CD14-positive monocyte (primary cell): ENCODE measurements around the gene SYNE3. TPM values are rescaled to one million over a fixed set of nuclear protein-coding genes. Genes with fewer than 3 reads are reported as not detected.

Experiments
- DNase-seq, 3 donors: peaks; one replicate each; pipeline ENCODE4 v3.0.0-alpha.2; 2011 to 2022
- H2AFZ ChIP-seq: 2 replicates; pipeline ENCODE4 v1.6.0; 2012; ENCODE audit warnings: mild to moderate bottlenecking, low read depth, low read length, inconsistent platforms; ENCODE audit not compliant: insufficient read depth, poor library complexity, severe bottlenecking
- H3K27ac ChIP-seq, 2 donors: 1 replicate in 1 of 2; 2 replicates in 1 of 2; pipeline ENCODE4 v1.5.1; 2012 to 2013; ENCODE audit warnings: low read length in 2 of 2, control low read depth in 1 of 2, inconsistent platforms in 1 of 2, low read depth in 1 of 2, mild to moderate bottlenecking in 1 of 2
- H3K27me3 ChIP-seq, 2 donors: one replicate each; pipeline versions ENCODE4 v1.6.0 to v1.6.1; 2011 to 2013; ENCODE audit warnings: low read length in 2 of 2; ENCODE audit not compliant: control insufficient read depth in 2 of 2, insufficient read depth in 2 of 2
- H3K36me3 ChIP-seq, 2 donors: replicated peaks in 1 of 2; 1 replicate in 1 of 2; 2 replicates in 1 of 2; pipeline versions ENCODE4 v1.5.1 to v1.6.1; 2012 to 2013; ENCODE audit warnings: low read length in 2 of 2, control low read depth in 1 of 2, inconsistent platforms in 1 of 2, mild to moderate bottlenecking in 1 of 2; ENCODE audit not compliant: insufficient read depth in 2 of 2, control insufficient read depth in 1 of 2
- H3K4me1 ChIP-seq, 2 donors: 1 replicate in 1 of 2; 2 replicates in 1 of 2; pipeline versions ENCODE4 v1.5.1 to v1.6.1; 2012 to 2013; ENCODE audit warnings: low read length in 2 of 2, control low read depth in 1 of 2, inconsistent platforms in 1 of 2, mild to moderate bottlenecking in 1 of 2, moderate library complexity in 1 of 2; ENCODE audit not compliant: insufficient read depth in 2 of 2, control insufficient read depth in 1 of 2
- H3K4me2 ChIP-seq: replicated peaks from 2 replicates; pipeline ENCODE3; 2012; ENCODE audit warnings: low read length, moderate library complexity, mild to moderate bottlenecking; ENCODE audit not compliant: poor library complexity, severe bottlenecking; ENCODE audit errors: extremely low read depth
- H3K4me3 ChIP-seq, 3 experiments: fragments of 200-600 bp in 1 of 3; sonication (generic) in 1 of 3; replicated peaks in 1 of 3; 1 replicate in 2 of 3; 2 replicates in 1 of 3; pipeline ENCODE4 v1.5.1; 2011 to 2013; ENCODE audit warnings: low read length in 3 of 3, mild to moderate bottlenecking in 3 of 3, control low read depth in 2 of 3, low read depth in 2 of 3, inconsistent platforms in 1 of 3, moderate library complexity in 1 of 3
- H3K79me2 ChIP-seq: 2 replicates; pipeline ENCODE4 v1.6.0; 2012; ENCODE audit warnings: mild to moderate bottlenecking, control low read depth, inconsistent platforms, low read length, moderate library complexity; ENCODE audit not compliant: insufficient read depth
- H3K9ac ChIP-seq: 2 replicates; pipeline ENCODE4 v1.6.0; 2017; ENCODE audit warnings: low read length, mild to moderate bottlenecking; ENCODE audit not compliant: insufficient read depth, poor library complexity, severe bottlenecking
- H3K9me3 ChIP-seq, 2 donors: replicated peaks in 1 of 2; 1 replicate in 1 of 2; 2 replicates in 1 of 2; pipeline versions ENCODE4 v1.5.1 to v1.6.1; 2012 to 2013; ENCODE audit warnings: low read length in 2 of 2, control low read depth in 1 of 2; ENCODE audit not compliant: control insufficient read depth in 1 of 2, insufficient read depth in 1 of 2
- H4K20me1 ChIP-seq: 2 replicates; pipeline ENCODE4 v1.6.0; 2012; ENCODE audit warnings: mild to moderate bottlenecking, low read length, control low read depth, moderate library complexity; ENCODE audit not compliant: insufficient read depth
- H3K27ac Mint-ChIP-seq, 7 donors: one replicate each; pipeline ENCODE4 v1.8.0; 2020; ENCODE audit warnings: mild to moderate bottlenecking in 7 of 7, mixed read lengths in 7 of 7, moderate library complexity in 6 of 7, inconsistent platforms in 2 of 7
- H3K27me3 Mint-ChIP-seq, 3 donors: one replicate each; pipeline ENCODE4 v1.8.0; 2021 to 2022; ENCODE audit warnings: low read depth in 3 of 3, mild to moderate bottlenecking in 3 of 3, mixed read lengths in 3 of 3, moderate library complexity in 3 of 3, inconsistent platforms in 1 of 3
- H3K36me3 Mint-ChIP-seq, 2 donors: one replicate each; pipeline ENCODE4 v1.8.0; 2020; ENCODE audit warnings: mixed read lengths in 2 of 2, inconsistent platforms in 1 of 2, mild to moderate bottlenecking in 1 of 2
- H3K4me1 Mint-ChIP-seq: one replicate; pipeline ENCODE4 v1.8.0; 2020; ENCODE audit warnings: mild to moderate bottlenecking, mixed read lengths
- H3K4me3 Mint-ChIP-seq, 2 donors: one replicate each; pipeline ENCODE4 v1.8.0; 2020; ENCODE audit warnings: mild to moderate bottlenecking in 2 of 2, mixed read lengths in 2 of 2, moderate library complexity in 1 of 2
- H3K9me3 Mint-ChIP-seq, 7 donors: one replicate each; pipeline ENCODE4 v1.8.0; 2020 to 2022; ENCODE audit warnings: mixed read lengths in 7 of 7, mild to moderate bottlenecking in 6 of 7, moderate library complexity in 6 of 7, inconsistent platforms in 2 of 7
- WGBS: methylation state at CpG from one replicate; pipeline ENCODE4 v1.1.5; 2013; ENCODE audit warnings: missing lambda C conversion rate; ENCODE audit not compliant: insufficient coverage; 5-methylcytosine and 5-hydroxymethylcytosine counted together
- intact Hi-C, 2 donors: fragments of 100-400 bp; cut with micrococcal nuclease; formaldehyde crosslinking; loops; one replicate each; pipeline versions ENCODE4 v1.15.0 to v1.15.1; 2023
- polyA plus RNA-seq, 3 donors: library from polyadenylated mRNA; depleted of rRNA in 1 of 3; unstranded in 2 of 3; stranded (reverse) in 1 of 3; fragments of 300-500 nt in 2 of 3; fragments of >200 nt in 1 of 3; fragmentation: Illumina TruSeq in 2 of 3; gene quantifications; 1 replicate in 2 of 3; 2 replicates in 1 of 3; pipeline ENCODE4 v1.2.3, GENCODE V29; 2012 to 2021
- TF ChIP-seq, protein P1 (sequence below): fragments of 200-600 bp; IDR thresholded peaks from one replicate; pipeline ENCODE4 v1.8.0; 2022; ENCODE audit warnings: antibody characterized with exemption, mild to moderate bottlenecking

SYNE3 gene
- polyA plus RNA-seq, 3 donors, result 2.6 to 26.1 (median 3.5) TPM

DNA sequence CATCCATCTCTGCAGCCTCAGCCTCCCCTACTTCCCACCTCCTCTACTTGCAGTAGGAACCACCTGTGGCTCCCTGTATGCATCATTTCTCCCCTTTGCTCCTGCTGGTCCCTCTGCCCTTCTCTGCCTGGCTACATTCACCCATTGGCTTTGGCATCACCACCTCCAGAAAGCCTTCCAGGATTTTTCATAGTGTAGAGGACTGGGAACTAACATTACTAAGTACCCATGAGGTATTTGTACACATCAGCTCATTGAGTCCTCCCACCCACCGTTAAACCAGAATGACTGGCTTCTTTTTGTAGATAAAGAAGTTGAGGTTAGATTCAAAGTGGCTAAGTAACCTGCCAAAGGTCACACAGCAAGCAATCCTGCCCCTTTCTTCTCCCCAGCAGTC, 17.1 kb downstream of the SYNE3 start:
- Histone ChIP-seq H4K20me1 (peaks cover 64% of the 10 kb centered on the region), H3K4me1 (peaks cover 75 to 79% of the 10 kb centered on the region in 2 donors), H3K4me3 (no peak overlapping the region), H3K4me2 (no peak overlapping the region), H3K79me2 (peaks cover 99% of the 10 kb centered on the region), H3K9ac (no peak overlapping the region), H3K27me3 (no peaks in the 10 kb centered on the region), H3K36me3 (peaks cover 18 to 48% of the 10 kb centered on the region in 2 donors), H2AFZ (no peak overlapping the region), H3K27ac (peak overlapping the region in 1 of 2 donors; percentile 40), H3K9me3 (no peaks in the 10 kb centered on the region)
- intact Hi-C loops, result loop anchor here (5.0 kb wide), 1 partner anchor 33 kb away; no protein-coding TSS in a partner anchor
- no peaks in the 10 kb centered on the region for H3K9me3 Mint-ChIP-seq
- H3K27me3 Mint-ChIP-seq, result no peaks in the 10 kb centered on the region
- TF ChIP-seq, protein P1, sequence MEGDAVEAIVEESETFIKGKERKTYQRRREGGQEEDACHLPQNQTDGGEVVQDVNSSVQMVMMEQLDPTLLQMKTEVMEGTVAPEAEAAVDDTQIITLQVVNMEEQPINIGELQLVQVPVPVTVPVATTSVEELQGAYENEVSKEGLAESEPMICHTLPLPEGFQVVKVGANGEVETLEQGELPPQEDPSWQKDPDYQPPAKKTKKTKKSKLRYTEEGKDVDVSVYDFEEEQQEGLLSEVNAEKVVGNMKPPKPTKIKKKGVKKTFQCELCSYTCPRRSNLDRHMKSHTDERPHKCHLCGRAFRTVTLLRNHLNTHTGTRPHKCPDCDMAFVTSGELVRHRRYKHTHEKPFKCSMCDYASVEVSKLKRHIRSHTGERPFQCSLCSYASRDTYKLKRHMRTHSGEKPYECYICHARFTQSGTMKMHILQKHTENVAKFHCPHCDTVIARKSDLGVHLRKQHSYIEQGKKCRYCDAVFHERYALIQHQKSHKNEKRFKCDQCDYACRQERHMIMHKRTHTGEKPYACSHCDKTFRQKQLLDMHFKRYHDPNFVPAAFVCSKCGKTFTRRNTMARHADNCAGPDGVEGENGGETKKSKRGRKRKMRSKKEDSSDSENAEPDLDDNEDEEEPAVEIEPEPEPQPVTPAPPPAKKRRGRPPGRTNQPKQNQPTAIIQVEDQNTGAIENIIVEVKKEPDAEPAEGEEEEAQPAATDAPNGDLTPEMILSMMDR, result no peak
- H3K4me3 Mint-ChIP-seq, result no peak overlapping the region
- WGBS, result no CpG with 5 or more reads among the region's 1 CpG
- peak overlapping the region in 3 of 7 donors; percentile 29 to 48 (median 48) for H3K27ac Mint-ChIP-seq
- H3K36me3 Mint-ChIP-seq, result peaks cover 38 to 54% of the 10 kb centered on the region in 2 donors
- no peak for DNase-seq
- peaks cover 83% of the 10 kb centered on the region for H3K4me1 Mint-ChIP-seq

DNA sequence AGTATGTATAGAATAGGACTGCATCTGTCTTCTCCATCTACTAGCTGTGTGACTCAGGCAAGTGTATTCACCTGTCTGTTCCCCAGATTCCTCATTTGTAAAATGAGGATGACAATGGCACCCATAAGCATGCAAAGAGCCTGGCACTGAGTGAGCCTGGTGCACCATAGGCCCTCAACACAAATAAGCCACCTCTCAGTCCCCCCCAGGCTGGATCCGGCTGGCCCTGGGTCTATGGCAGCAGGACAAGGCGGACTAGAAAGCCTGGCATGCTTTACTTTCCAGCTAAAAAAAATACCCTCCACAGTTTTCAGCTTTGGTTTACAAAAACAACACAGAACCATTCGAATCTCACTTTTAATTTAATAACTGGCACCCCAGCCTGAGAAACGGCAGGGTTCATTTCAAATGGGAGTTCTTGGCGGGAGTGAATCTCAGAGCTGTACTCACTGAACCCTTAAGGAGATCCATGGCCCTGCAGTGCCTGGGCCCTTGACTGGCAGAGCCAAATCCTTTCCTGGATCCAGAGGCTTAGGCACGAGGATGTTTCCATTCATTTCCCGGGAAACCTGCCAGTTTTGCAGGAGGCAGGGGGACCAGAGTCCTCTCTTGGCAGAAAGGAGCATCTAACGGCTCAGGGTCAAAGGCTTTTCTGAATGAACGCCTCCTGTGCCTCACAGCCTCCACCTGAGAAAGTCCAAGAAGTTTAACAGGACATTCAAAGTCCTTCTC, 17.7 kb downstream of the SYNE3 start:
- Histone ChIP-seq H3K4me3 (no peak overlapping the region), H3K4me1 (peaks cover 75 to 79% of the 10 kb centered on the region in 2 donors), H2AFZ (no peak overlapping the region), H3K9ac (no peak overlapping the region), H3K79me2 (peaks cover 99% of the 10 kb centered on the region), H3K27ac (peak overlapping the region in 1 of 2 donors; percentile 40), H3K27me3 (no peaks in the 10 kb centered on the region), H3K36me3 (peaks cover 18 to 42% of the 10 kb centered on the region in 2 donors), H3K4me2 (no peak overlapping the region), H4K20me1 (peaks cover 58% of the 10 kb centered on the region), H3K9me3 (no peaks in the 10 kb centered on the region)
- peak overlapping the region in 2 of 7 donors; percentile 48 to 57 for H3K27ac Mint-ChIP-seq
- no peaks in the 10 kb centered on the region for H3K27me3 Mint-ChIP-seq
- DNase-seq, result no peak
- TF ChIP-seq, protein P1, result no peak
- H3K9me3 Mint-ChIP-seq, result no peaks in the 10 kb centered on the region
- H3K36me3 Mint-ChIP-seq, result peaks cover 38 to 52% of the 10 kb centered on the region in 2 donors
- intact Hi-C loops, result loop anchor here (5.0 kb wide), 1 partner anchor 34 kb away; no protein-coding TSS in a partner anchor
- peak overlapping the region in 1 of 2 donors; percentile 39 for H3K4me3 Mint-ChIP-seq
- 98% methylated on average over 9 of the region's 9 CpGs for WGBS
- peaks cover 83% of the 10 kb centered on the region for H3K4me1 Mint-ChIP-seq
